HL-60 (cell line): ENCODE data around the gene NEFH.

Source experiments
- DNase-seq, 2 experiments: peaks; one replicate each; pipeline ENCODE4 v3.0.0-alpha.2; 2010 to 2020; ENCODE audit warnings: low read depth in 1 of 2, low spot score in 1 of 2
- H3K27ac ChIP-seq: fragments of 250-450 bp; sonication (Bioruptor Pico); replicated peaks from 2 replicates; pipeline ENCODE4 v1.5.1; 2020; ENCODE audit warnings: mild to moderate bottlenecking, moderate library complexity
- H3K27me3 ChIP-seq: fragments of 250-450 bp; sonication (Bioruptor Pico); 2 replicates; pipeline ENCODE4 v1.5.1; 2021; ENCODE audit warnings: mild to moderate bottlenecking, moderate library complexity; ENCODE audit not compliant: insufficient read depth, poor library complexity, severe bottlenecking
- H3K4me3 ChIP-seq: replicated peaks from 2 replicates; pipeline ENCODE4 v1.5.1; 2011; ENCODE audit warnings: mild to moderate bottlenecking, control low read depth, low read length; ENCODE audit not compliant: insufficient read depth
- CTCF ChIP-seq: IDR thresholded peaks from one replicate; pipeline ENCODE4 v1.5.1; 2011; ENCODE audit warnings: low read length, control low read depth, inconsistent platforms; ENCODE audit not compliant: insufficient read depth
- GABPA ChIP-seq: IDR thresholded peaks from 2 replicates; pipeline ENCODE4 v1.6.1; 2012; ENCODE audit warnings: low read depth
- POLR2AphosphoS5 ChIP-seq: IDR thresholded peaks from 2 replicates; pipeline ENCODE4 v1.6.1; 2012; ENCODE audit warnings: low read depth
- SPI1 ChIP-seq: IDR thresholded peaks from 2 replicates; pipeline ENCODE4 v1.6.1; 2012; ENCODE audit warnings: low read depth, mild to moderate bottlenecking, borderline replicate concordance
- TF ChIP-seq, protein P1 (sequence below): IDR thresholded peaks from 2 replicates; pipeline ENCODE4 v1.6.1; 2012; ENCODE audit warnings: low read depth; ENCODE audit not compliant: insufficient replicate concordance

Gene NEFH

GRCh38 chr22:29524442-29525191 lies 44.6 kb downstream of the NEFH start:
- Histone ChIP-seq H3K27me3 (no peaks in the 10 kb centered on the region), H3K27ac (no peak overlapping the region), H3K4me3 (no peak overlapping the region)
- peak; percentile 11 for TF ChIP-seq CTCF
- TF ChIP-seq SPI1 = no peak
- DNase-seq = peak in 1 of 2 experiments; percentile 38

DNA sequence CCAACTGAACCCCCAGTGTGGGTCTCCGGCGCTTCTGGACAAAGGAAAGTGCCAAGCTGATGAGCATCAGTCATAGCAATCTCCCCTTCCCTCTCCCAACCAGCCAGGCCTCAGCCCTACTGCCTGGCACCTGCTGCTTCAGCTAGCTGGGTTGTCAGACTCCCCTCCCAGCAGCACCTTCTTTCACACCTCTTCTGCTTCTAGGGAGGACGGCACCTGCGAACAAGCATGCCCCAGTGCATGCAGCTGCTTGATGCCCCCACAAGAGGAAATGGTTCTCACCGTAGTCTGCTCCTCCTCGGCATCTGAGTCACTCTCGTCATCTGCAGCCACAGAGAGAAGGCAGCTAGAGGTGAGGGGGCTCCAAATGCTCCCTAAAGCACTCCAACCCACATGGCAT lies 48.1 kb downstream of the NEFH start:
- H3K27ac ChIP-seq = no peak overlapping the region
- no peak for TF ChIP-seq CTCF
- no peak for TF ChIP-seq POLR2AphosphoS5
- no peak for TF ChIP-seq GABPA
- TF ChIP-seq, protein P1, sequence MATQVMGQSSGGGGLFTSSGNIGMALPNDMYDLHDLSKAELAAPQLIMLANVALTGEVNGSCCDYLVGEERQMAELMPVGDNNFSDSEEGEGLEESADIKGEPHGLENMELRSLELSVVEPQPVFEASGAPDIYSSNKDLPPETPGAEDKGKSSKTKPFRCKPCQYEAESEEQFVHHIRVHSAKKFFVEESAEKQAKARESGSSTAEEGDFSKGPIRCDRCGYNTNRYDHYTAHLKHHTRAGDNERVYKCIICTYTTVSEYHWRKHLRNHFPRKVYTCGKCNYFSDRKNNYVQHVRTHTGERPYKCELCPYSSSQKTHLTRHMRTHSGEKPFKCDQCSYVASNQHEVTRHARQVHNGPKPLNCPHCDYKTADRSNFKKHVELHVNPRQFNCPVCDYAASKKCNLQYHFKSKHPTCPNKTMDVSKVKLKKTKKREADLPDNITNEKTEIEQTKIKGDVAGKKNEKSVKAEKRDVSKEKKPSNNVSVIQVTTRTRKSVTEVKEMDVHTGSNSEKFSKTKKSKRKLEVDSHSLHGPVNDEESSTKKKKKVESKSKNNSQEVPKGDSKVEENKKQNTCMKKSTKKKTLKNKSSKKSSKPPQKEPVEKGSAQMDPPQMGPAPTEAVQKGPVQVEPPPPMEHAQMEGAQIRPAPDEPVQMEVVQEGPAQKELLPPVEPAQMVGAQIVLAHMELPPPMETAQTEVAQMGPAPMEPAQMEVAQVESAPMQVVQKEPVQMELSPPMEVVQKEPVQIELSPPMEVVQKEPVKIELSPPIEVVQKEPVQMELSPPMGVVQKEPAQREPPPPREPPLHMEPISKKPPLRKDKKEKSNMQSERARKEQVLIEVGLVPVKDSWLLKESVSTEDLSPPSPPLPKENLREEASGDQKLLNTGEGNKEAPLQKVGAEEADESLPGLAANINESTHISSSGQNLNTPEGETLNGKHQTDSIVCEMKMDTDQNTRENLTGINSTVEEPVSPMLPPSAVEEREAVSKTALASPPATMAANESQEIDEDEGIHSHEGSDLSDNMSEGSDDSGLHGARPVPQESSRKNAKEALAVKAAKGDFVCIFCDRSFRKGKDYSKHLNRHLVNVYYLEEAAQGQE = no peak
- no peak for TF ChIP-seq SPI1
- DNase-seq = no peak
- no peak overlapping the region for H3K4me3 ChIP-seq
- no peaks in the 10 kb centered on the region for H3K27me3 ChIP-seq

- no peak for TF ChIP-seq POLR2AphosphoS5
- no peak for TF ChIP-seq CTCF
- TF ChIP-seq GABPA = no peak
- DNase-seq = no peak
Measured at GRCh38 chr22:29530716-29531115, 50.7 kb downstream of the NEFH start.

GRCh38 chr22:29531419-29531818 lies 51.4 kb downstream of the NEFH start:
- H3K4me3 ChIP-seq = no peak overlapping the region
- no peak overlapping the region for H3K27ac ChIP-seq
- H3K27me3 ChIP-seq = no peaks in the 10 kb centered on the region
- TF ChIP-seq GABPA (no peak), POLR2AphosphoS5 (no peak), SPI1 (no peak), CTCF (no peak)
- TF ChIP-seq, protein P1 = no peak
- no peak for DNase-seq

More at GRCh38 chr22:29530716-29531115, 50.7 kb downstream of the NEFH start:
- Histone ChIP-seq H3K27me3 (no peaks in the 10 kb centered on the region), H3K4me3 (no peak overlapping the region), H3K27ac (no peak overlapping the region)
